HL-60 (cell line): Measurements from ENCODE around the gene TMEM52.

Source experiments
- GABPA ChIP-seq: IDR thresholded peaks from 2 replicates; pipeline ENCODE4 v1.6.1; 2012; ENCODE audit warnings: low read depth
- POLR2AphosphoS5 ChIP-seq: IDR thresholded peaks from 2 replicates; pipeline ENCODE4 v1.6.1; 2012; ENCODE audit warnings: low read depth
- TF ChIP-seq, protein P1 (sequence below): IDR thresholded peaks from one replicate; pipeline ENCODE4 v1.5.1; 2011; ENCODE audit warnings: low read length, control low read depth, inconsistent platforms; ENCODE audit not compliant: insufficient read depth

DNA sequence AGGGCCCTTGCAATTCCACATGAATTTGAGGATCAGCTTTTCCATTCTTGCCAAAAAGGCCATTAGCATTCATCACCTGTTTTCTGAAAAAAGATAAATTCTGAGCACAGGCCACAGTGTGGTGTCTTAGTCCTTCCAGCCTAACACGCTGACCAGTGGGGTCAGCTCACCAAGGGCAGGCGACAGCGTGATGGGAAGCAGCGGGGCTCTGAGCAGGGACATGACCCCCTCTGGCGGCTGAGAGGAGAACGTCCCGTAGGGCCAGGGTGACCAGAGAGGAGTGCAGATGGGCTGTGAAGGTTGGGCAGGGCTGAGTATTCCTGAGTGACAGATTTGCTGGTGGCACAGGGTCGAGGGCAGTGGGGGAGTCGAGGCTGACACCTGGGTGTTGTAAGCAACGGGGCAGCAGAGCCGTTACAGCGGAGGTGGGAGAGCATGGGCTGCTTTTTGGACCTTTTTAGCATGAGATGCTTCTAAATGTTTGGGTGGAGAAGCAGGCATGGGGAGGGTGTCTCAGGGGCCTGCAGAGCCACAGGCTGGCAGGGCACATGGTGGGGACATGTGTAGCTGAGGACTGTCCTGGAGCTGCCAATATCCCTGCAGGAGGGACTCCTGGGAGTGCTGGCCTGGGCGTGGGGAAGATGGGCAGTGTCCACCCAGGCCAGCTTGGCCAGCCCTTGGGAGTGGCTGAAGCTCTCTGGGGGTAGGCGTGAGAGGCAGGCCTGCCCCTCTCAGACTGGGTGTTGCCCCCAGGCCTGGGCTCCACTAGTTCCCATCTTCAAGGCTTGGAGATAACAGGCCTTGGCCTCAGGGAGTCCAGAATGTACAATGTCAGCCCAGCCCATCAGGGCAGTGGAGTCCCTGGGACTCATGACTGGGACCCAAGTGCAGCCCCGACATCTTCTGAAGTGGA, 12.6 kb downstream of the TMEM52 start:
- TF ChIP-seq, protein P1, sequence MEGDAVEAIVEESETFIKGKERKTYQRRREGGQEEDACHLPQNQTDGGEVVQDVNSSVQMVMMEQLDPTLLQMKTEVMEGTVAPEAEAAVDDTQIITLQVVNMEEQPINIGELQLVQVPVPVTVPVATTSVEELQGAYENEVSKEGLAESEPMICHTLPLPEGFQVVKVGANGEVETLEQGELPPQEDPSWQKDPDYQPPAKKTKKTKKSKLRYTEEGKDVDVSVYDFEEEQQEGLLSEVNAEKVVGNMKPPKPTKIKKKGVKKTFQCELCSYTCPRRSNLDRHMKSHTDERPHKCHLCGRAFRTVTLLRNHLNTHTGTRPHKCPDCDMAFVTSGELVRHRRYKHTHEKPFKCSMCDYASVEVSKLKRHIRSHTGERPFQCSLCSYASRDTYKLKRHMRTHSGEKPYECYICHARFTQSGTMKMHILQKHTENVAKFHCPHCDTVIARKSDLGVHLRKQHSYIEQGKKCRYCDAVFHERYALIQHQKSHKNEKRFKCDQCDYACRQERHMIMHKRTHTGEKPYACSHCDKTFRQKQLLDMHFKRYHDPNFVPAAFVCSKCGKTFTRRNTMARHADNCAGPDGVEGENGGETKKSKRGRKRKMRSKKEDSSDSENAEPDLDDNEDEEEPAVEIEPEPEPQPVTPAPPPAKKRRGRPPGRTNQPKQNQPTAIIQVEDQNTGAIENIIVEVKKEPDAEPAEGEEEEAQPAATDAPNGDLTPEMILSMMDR, result peak; percentile 88
- TF ChIP-seq POLR2AphosphoS5, result no peak
- no peak for TF ChIP-seq GABPA
